CD14-positive monocyte (primary cell): ENCODE measurements around the gene STUB1. TPM values are rescaled to one million over a fixed set of nuclear protein-coding genes. Genes with fewer than 3 reads are reported as not detected.

Source experiments
- DNase-seq, 3 donors: peaks; one replicate each; pipeline ENCODE4 v3.0.0-alpha.2; 2011 to 2022
- H2AFZ ChIP-seq: 2 replicates; pipeline ENCODE4 v1.6.0; 2012; ENCODE audit warnings: mild to moderate bottlenecking, low read depth, low read length, inconsistent platforms; ENCODE audit not compliant: insufficient read depth, poor library complexity, severe bottlenecking
- H3K27ac ChIP-seq, 2 donors: 1 replicate in 1 of 2; 2 replicates in 1 of 2; pipeline ENCODE4 v1.5.1; 2012 to 2013; ENCODE audit warnings: low read length in 2 of 2, control low read depth in 1 of 2, inconsistent platforms in 1 of 2, low read depth in 1 of 2, mild to moderate bottlenecking in 1 of 2
- H3K27me3 ChIP-seq, 2 donors: one replicate each; pipeline versions ENCODE4 v1.6.0 to v1.6.1; 2011 to 2013; ENCODE audit warnings: low read length in 2 of 2; ENCODE audit not compliant: control insufficient read depth in 2 of 2, insufficient read depth in 2 of 2
- H3K36me3 ChIP-seq, 2 donors: replicated peaks in 1 of 2; 1 replicate in 1 of 2; 2 replicates in 1 of 2; pipeline versions ENCODE4 v1.5.1 to v1.6.1; 2012 to 2013; ENCODE audit warnings: low read length in 2 of 2, control low read depth in 1 of 2, inconsistent platforms in 1 of 2, mild to moderate bottlenecking in 1 of 2; ENCODE audit not compliant: insufficient read depth in 2 of 2, control insufficient read depth in 1 of 2
- H3K4me1 ChIP-seq, 2 donors: 1 replicate in 1 of 2; 2 replicates in 1 of 2; pipeline versions ENCODE4 v1.5.1 to v1.6.1; 2012 to 2013; ENCODE audit warnings: low read length in 2 of 2, control low read depth in 1 of 2, inconsistent platforms in 1 of 2, mild to moderate bottlenecking in 1 of 2, moderate library complexity in 1 of 2; ENCODE audit not compliant: insufficient read depth in 2 of 2, control insufficient read depth in 1 of 2
- H3K4me2 ChIP-seq: replicated peaks from 2 replicates; pipeline ENCODE3; 2012; ENCODE audit warnings: low read length, moderate library complexity, mild to moderate bottlenecking; ENCODE audit not compliant: poor library complexity, severe bottlenecking; ENCODE audit errors: extremely low read depth
- H3K4me3 ChIP-seq, 3 experiments: fragments of 200-600 bp in 1 of 3; sonication (generic) in 1 of 3; replicated peaks in 1 of 3; 1 replicate in 2 of 3; 2 replicates in 1 of 3; pipeline ENCODE4 v1.5.1; 2011 to 2013; ENCODE audit warnings: low read length in 3 of 3, mild to moderate bottlenecking in 3 of 3, control low read depth in 2 of 3, low read depth in 2 of 3, inconsistent platforms in 1 of 3, moderate library complexity in 1 of 3
- H3K79me2 ChIP-seq: 2 replicates; pipeline ENCODE4 v1.6.0; 2012; ENCODE audit warnings: mild to moderate bottlenecking, control low read depth, inconsistent platforms, low read length, moderate library complexity; ENCODE audit not compliant: insufficient read depth
- H3K9ac ChIP-seq: 2 replicates; pipeline ENCODE4 v1.6.0; 2017; ENCODE audit warnings: low read length, mild to moderate bottlenecking; ENCODE audit not compliant: insufficient read depth, poor library complexity, severe bottlenecking
- H3K9me3 ChIP-seq, 2 donors: replicated peaks in 1 of 2; 1 replicate in 1 of 2; 2 replicates in 1 of 2; pipeline versions ENCODE4 v1.5.1 to v1.6.1; 2012 to 2013; ENCODE audit warnings: low read length in 2 of 2, control low read depth in 1 of 2; ENCODE audit not compliant: control insufficient read depth in 1 of 2, insufficient read depth in 1 of 2
- H4K20me1 ChIP-seq: 2 replicates; pipeline ENCODE4 v1.6.0; 2012; ENCODE audit warnings: mild to moderate bottlenecking, low read length, control low read depth, moderate library complexity; ENCODE audit not compliant: insufficient read depth
- H3K27ac Mint-ChIP-seq, 7 donors: one replicate each; pipeline ENCODE4 v1.8.0; 2020; ENCODE audit warnings: mild to moderate bottlenecking in 7 of 7, mixed read lengths in 7 of 7, moderate library complexity in 6 of 7, inconsistent platforms in 2 of 7
- H3K27me3 Mint-ChIP-seq, 3 donors: one replicate each; pipeline ENCODE4 v1.8.0; 2021 to 2022; ENCODE audit warnings: low read depth in 3 of 3, mild to moderate bottlenecking in 3 of 3, mixed read lengths in 3 of 3, moderate library complexity in 3 of 3, inconsistent platforms in 1 of 3
- H3K36me3 Mint-ChIP-seq, 2 donors: one replicate each; pipeline ENCODE4 v1.8.0; 2020; ENCODE audit warnings: mixed read lengths in 2 of 2, inconsistent platforms in 1 of 2, mild to moderate bottlenecking in 1 of 2
- H3K4me1 Mint-ChIP-seq: one replicate; pipeline ENCODE4 v1.8.0; 2020; ENCODE audit warnings: mild to moderate bottlenecking, mixed read lengths
- H3K4me3 Mint-ChIP-seq, 2 donors: one replicate each; pipeline ENCODE4 v1.8.0; 2020; ENCODE audit warnings: mild to moderate bottlenecking in 2 of 2, mixed read lengths in 2 of 2, moderate library complexity in 1 of 2
- H3K9me3 Mint-ChIP-seq, 7 donors: one replicate each; pipeline ENCODE4 v1.8.0; 2020 to 2022; ENCODE audit warnings: mixed read lengths in 7 of 7, mild to moderate bottlenecking in 6 of 7, moderate library complexity in 6 of 7, inconsistent platforms in 2 of 7
- WGBS: methylation state at CpG from one replicate; pipeline ENCODE4 v1.1.5; 2013; ENCODE audit warnings: missing lambda C conversion rate; ENCODE audit not compliant: insufficient coverage; 5-methylcytosine and 5-hydroxymethylcytosine counted together
- intact Hi-C, 2 donors: fragments of 100-400 bp; cut with micrococcal nuclease; formaldehyde crosslinking; loops; one replicate each; pipeline versions ENCODE4 v1.15.0 to v1.15.1; 2023
- polyA plus RNA-seq, 3 donors: library from polyadenylated mRNA; depleted of rRNA in 1 of 3; unstranded in 2 of 3; stranded (reverse) in 1 of 3; fragments of 300-500 nt in 2 of 3; fragments of >200 nt in 1 of 3; fragmentation: Illumina TruSeq in 2 of 3; gene quantifications; 1 replicate in 2 of 3; 2 replicates in 1 of 3; pipeline ENCODE4 v1.2.3, GENCODE V29; 2012 to 2021
- TF ChIP-seq, protein P1 (sequence below): fragments of 200-600 bp; IDR thresholded peaks from one replicate; pipeline ENCODE4 v1.8.0; 2022; ENCODE audit warnings: antibody characterized with exemption, mild to moderate bottlenecking

The STUB1 gene
- polyA plus RNA-seq, 3 donors, result 83.3 to 108 (median 106) TPM

DNA sequence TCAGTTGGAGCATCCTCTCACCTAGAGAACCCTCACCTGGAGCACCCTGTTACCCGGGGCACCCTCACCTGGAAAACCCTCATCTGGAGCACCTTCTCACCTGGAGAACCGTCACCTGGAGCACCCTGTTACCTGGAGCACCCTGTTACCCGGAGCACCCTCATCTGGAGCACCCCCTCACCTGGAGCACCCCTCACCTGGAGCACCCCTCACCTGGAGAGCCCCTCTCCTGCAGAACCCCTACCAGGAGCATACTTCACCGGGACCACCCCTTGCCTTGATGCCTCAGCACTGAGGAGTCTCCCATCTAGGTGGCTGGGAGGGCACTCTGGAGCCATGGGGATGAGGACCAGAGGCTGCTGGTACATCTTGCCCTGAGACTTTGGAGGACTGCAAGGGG is 28.7 kb downstream of the STUB1 start:
- DNase-seq, result no peak
- peaks cover 3 to 68% of the 10 kb centered on the region in 2 donors for H3K27me3 ChIP-seq
- H3K4me1 ChIP-seq, result no peaks in the 10 kb centered on the region
- H2AFZ ChIP-seq, result no peak overlapping the region
- H3K4me1 Mint-ChIP-seq, result no peaks in the 10 kb centered on the region
- peaks cover 48 to 74% (median 71%) of the 10 kb centered on the region in 3 donors for H3K27me3 Mint-ChIP-seq
- no peaks in the 10 kb centered on the region for H3K36me3 ChIP-seq
- intact Hi-C loops, result no loop called here
- peaks cover 0 to 1% of the 10 kb centered on the region in 2 donors for H3K9me3 ChIP-seq
- TF ChIP-seq, protein P1, sequence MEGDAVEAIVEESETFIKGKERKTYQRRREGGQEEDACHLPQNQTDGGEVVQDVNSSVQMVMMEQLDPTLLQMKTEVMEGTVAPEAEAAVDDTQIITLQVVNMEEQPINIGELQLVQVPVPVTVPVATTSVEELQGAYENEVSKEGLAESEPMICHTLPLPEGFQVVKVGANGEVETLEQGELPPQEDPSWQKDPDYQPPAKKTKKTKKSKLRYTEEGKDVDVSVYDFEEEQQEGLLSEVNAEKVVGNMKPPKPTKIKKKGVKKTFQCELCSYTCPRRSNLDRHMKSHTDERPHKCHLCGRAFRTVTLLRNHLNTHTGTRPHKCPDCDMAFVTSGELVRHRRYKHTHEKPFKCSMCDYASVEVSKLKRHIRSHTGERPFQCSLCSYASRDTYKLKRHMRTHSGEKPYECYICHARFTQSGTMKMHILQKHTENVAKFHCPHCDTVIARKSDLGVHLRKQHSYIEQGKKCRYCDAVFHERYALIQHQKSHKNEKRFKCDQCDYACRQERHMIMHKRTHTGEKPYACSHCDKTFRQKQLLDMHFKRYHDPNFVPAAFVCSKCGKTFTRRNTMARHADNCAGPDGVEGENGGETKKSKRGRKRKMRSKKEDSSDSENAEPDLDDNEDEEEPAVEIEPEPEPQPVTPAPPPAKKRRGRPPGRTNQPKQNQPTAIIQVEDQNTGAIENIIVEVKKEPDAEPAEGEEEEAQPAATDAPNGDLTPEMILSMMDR, result no peak
- no peak overlapping the region for H3K27ac Mint-ChIP-seq
- no peak overlapping the region for H3K4me3 ChIP-seq
- H3K9me3 Mint-ChIP-seq, result peaks cover 0 to 5% (median 0%) of the 10 kb centered on the region in 7 donors
- H4K20me1 ChIP-seq, result no peaks in the 10 kb centered on the region
- no peak overlapping the region for H3K4me2 ChIP-seq
- H3K9ac ChIP-seq, result no peak overlapping the region
- 83% methylated on average over 2 of the region's 4 CpGs for WGBS
- no peak overlapping the region for H3K27ac ChIP-seq
- no peaks in the 10 kb centered on the region for H3K36me3 Mint-ChIP-seq
- H3K4me3 Mint-ChIP-seq, result no peak overlapping the region
- no peaks in the 10 kb centered on the region for H3K79me2 ChIP-seq

DNA sequence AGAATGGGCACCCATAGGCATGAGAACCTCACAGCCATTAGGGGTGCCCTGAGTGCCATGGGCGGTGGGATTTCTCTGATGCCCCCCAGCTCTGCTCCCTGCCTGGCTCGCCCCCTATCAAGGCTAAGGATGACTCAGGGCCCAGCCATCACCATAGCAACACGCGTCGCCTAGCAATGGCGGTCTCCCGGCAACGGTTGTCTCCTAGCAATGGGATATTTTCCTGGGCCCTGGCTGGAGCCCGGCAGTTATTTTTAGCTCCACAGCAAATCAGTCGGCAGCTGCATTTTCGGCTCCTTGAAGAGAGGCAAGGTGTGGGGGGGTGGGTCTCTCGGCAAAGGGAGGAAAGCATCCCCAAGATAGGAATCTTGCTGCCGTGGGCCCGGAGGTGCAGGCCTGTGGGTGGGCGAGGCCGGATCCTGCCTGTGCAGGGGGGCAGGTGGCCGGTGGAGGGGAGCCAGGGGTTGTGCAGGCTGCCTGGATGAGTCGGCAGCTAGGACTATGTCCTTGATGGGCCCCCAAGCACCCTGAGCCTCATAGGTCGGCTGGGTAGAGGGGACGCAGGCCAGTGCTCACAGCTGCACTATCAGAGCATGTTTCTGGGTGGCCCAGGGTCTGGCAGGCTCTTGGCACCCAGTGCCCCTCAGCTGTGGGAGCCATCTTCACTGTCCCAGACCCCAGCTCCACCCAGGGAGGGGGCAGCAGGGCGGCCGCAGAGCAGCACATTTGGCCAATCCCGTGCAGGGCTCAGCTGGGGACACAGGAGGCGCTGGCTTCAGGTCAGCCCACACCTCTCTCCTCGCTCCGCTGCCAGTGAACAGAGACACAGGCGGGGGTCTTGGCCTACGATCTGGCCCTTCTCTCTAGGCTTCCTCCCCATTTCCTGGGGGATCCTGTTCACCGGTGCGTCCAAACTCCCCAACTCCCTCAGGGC is 29.6 kb downstream of the STUB1 start:
- no peak overlapping the region for H3K9ac ChIP-seq
- peak overlapping the region in 1 of 7 donors; percentile 6 for H3K27ac Mint-ChIP-seq

More for the DNA sequence above, 29.6 kb downstream of the STUB1 start:
- Histone ChIP-seq H4K20me1 (no peaks in the 10 kb centered on the region), H3K27me3 (peaks cover 3 to 67% of the 10 kb centered on the region in 2 donors), H3K4me3 (no peak overlapping the region), H3K4me2 (no peak overlapping the region), H2AFZ (no peak overlapping the region), H3K4me1 (peaks cover 7 to 8% of the 10 kb centered on the region in 2 donors), H3K9me3 (no peaks in the 10 kb centered on the region), H3K79me2 (no peaks in the 10 kb centered on the region), H3K27ac (no peak overlapping the region), H3K36me3 (no peaks in the 10 kb centered on the region)
- WGBS, result 42% methylated on average over 29 of the region's 30 CpGs
- intact Hi-C loops, result loop anchor here in 1 of 2 donors (2.0 kb wide), 1 partner anchor 75 kb away; no protein-coding TSS in a partner anchor
- Mint-ChIP-seq H3K9me3 (peaks cover 0 to 5% (median 0%) of the 10 kb centered on the region in 7 donors), H3K4me3 (peak overlapping the region in 1 of 2 donors; percentile 26), H3K27me3 (peaks cover 42 to 74% (median 68%) of the 10 kb centered on the region in 3 donors), H3K36me3 (no peaks in the 10 kb centered on the region), H3K4me1 (no peaks in the 10 kb centered on the region)
- no peak for DNase-seq
- TF ChIP-seq, protein P1, result no peak
